H1 (cell line): Measurements from ENCODE around the gene NQO2. TPM values are rescaled to one million over a fixed set of nuclear protein-coding genes. Genes with fewer than 3 reads are reported as not detected.

Experiments
- CTCF ChIA-PET: fragments of 300-600 bp; sonication (Branson Sonifier 250); formaldehyde crosslinking; loops from one replicate; lab custom pipeline; 2021; ENCODE audit not compliant: partially characterized antibody; lab: Charles Lee
- POLR2A ChIA-PET: fragments of 300-600 bp; sonication (Branson Sonifier 250); formaldehyde crosslinking; loops from one replicate; lab custom pipeline; 2021; ENCODE audit warnings: inconsistent platforms; ENCODE audit not compliant: partially characterized antibody; lab: Charles Lee
- DNase-seq, 2 experiments: peaks; one replicate each; pipeline versions ENCODE4 v3.0.0 to v3.0.0-alpha.2; 2010 to 2022; ENCODE audit warnings: low spot score in 2 of 2, low read depth in 1 of 2, mixed read lengths in 1 of 2
- FAIRE-seq: peaks from 2 replicates; lab custom pipeline; 2011; peaks lifted over from hg19 to GRCh38; lab: Jason Lieb, UNC
- H2AFZ ChIP-seq: 2 replicates; pipeline ENCODE4 v1.8.1; 2012; ENCODE audit warnings: low read length, inconsistent platforms
- H2AK5ac ChIP-seq: 2 replicates; pipeline ENCODE4 v1.6.1; 2013; ENCODE audit warnings: low read depth, low read length
- H2BK120ac ChIP-seq: replicated peaks from 2 replicates; pipeline ENCODE3; 2013; ENCODE audit warnings: low read depth, low read length, inconsistent platforms
- H2BK12ac ChIP-seq: 2 replicates; pipeline ENCODE4 v1.6.1; 2013; ENCODE audit warnings: low read depth, low read length
- H2BK15ac ChIP-seq: 2 replicates; pipeline ENCODE4 v1.6.1; 2013; ENCODE audit warnings: low read length
- H2BK20ac ChIP-seq: 2 replicates; pipeline ENCODE4 v1.6.1; 2013; ENCODE audit warnings: low read length
- H2BK5ac ChIP-seq: 2 replicates; pipeline ENCODE4 v1.6.1; 2013; ENCODE audit warnings: low read depth, low read length
- H3K14ac ChIP-seq: 2 replicates; pipeline ENCODE4 v1.6.1; 2013; ENCODE audit warnings: inconsistent platforms; ENCODE audit not compliant: insufficient read length
- H3K18ac ChIP-seq: 2 replicates; pipeline ENCODE4 v1.6.1; 2013; ENCODE audit warnings: low read length; ENCODE audit errors: extremely low read depth
- H3K23ac ChIP-seq: 2 replicates; pipeline ENCODE4 v1.6.1; 2013; ENCODE audit warnings: inconsistent platforms; ENCODE audit not compliant: insufficient read length
- H3K23me2 ChIP-seq: 2 replicates; pipeline ENCODE4 v1.6.1; 2013; ENCODE audit warnings: low read depth, low read length
- H3K27ac ChIP-seq: 2 replicates; pipeline ENCODE4 v1.6.1; 2011; ENCODE audit warnings: low read depth, low read length, inconsistent platforms
- H3K27me3 ChIP-seq, 4 experiments: replicated peaks in 1 of 4; 1 replicate in 1 of 4; 2 replicates in 3 of 4; pipeline versions ENCODE4 v1.6.1 to v1.8.1; 2011 to 2013; ENCODE audit warnings: low read length in 3 of 4, mild to moderate bottlenecking in 3 of 4, inconsistent platforms in 2 of 4, mixed read lengths in 2 of 4, moderate library complexity in 1 of 4; ENCODE audit not compliant: control insufficient read depth in 3 of 4, insufficient read depth in 3 of 4; ENCODE audit errors: extremely low read depth in 1 of 4
- H3K36me3 ChIP-seq, 4 experiments: 2 replicates each; pipeline versions ENCODE4 v1.6.1 to v1.8.1; 2011 to 2013; ENCODE audit warnings: mild to moderate bottlenecking in 4 of 4, low read length in 3 of 4, moderate library complexity in 2 of 4, control low read depth in 1 of 4, inconsistent platforms in 1 of 4; ENCODE audit not compliant: insufficient read depth in 4 of 4, control insufficient read depth in 2 of 4
- H3K4ac ChIP-seq: replicated peaks from 2 replicates; pipeline ENCODE3; 2013; ENCODE audit warnings: low read length, low read depth, mixed read lengths, inconsistent platforms; ENCODE audit not compliant: insufficient read length
- H3K4me1 ChIP-seq, 4 experiments: replicated peaks in 1 of 4; 1 replicate in 1 of 4; 2 replicates in 3 of 4; pipeline versions ENCODE4 v1.6.1 to v1.8.1; 2011 to 2013; ENCODE audit warnings: low read length in 3 of 4, inconsistent platforms in 2 of 4, mixed read lengths in 1 of 4; ENCODE audit not compliant: insufficient read depth in 4 of 4, control insufficient read depth in 3 of 4
- H3K4me2 ChIP-seq, 2 experiments: 2 replicates each; pipeline versions ENCODE4 v1.6.1 to v1.8.1; 2011 to 2013; ENCODE audit warnings: low read depth in 2 of 2, low read length in 2 of 2, control low read depth in 1 of 2, inconsistent platforms in 1 of 2, mild to moderate bottlenecking in 1 of 2; ENCODE audit not compliant: insufficient read depth in 1 of 2
- H3K4me3 ChIP-seq, 4 experiments: fragments of 200-600, 300-600 bp in 1 of 4; sonication (generic), shearing (Covaris generic), sonication (Bioruptor Twin) in 1 of 4; 2 replicates each; pipeline versions ENCODE4 v1.5.1 to v1.8.1; 2011 to 2016; ENCODE audit warnings: low read length in 4 of 4, low read depth in 3 of 4, control low read depth in 2 of 4, inconsistent platforms in 2 of 4, mild to moderate bottlenecking in 2 of 4, mixed read lengths in 1 of 4, moderate library complexity in 1 of 4; ENCODE audit not compliant: insufficient read depth in 2 of 4; ENCODE audit errors: extremely low read depth in 1 of 4
- H3K56ac ChIP-seq: replicated peaks from 2 replicates; pipeline ENCODE3; 2013; ENCODE audit warnings: low read depth, mild to moderate bottlenecking, mixed read lengths, low read length, inconsistent platforms; ENCODE audit not compliant: insufficient read length
- H3K79me1 ChIP-seq: 2 replicates; pipeline ENCODE4 v1.6.1; 2013; ENCODE audit warnings: low read depth, low read length, control low read depth
- H3K79me2 ChIP-seq, 2 experiments: 2 replicates each; pipeline versions ENCODE4 v1.6.1 to v1.8.1; 2012 to 2013; ENCODE audit warnings: low read length in 2 of 2, mild to moderate bottlenecking in 2 of 2, inconsistent platforms in 1 of 2; ENCODE audit not compliant: insufficient read depth in 2 of 2, control insufficient read depth in 1 of 2
- H3K9ac ChIP-seq, 4 experiments: replicated peaks in 1 of 4; 1 replicate in 1 of 4; 2 replicates in 3 of 4; pipeline versions ENCODE4 v1.6.1 to v1.8.1; 2011 to 2013; ENCODE audit warnings: low read depth in 3 of 4, low read length in 3 of 4, control low read depth in 2 of 4, mild to moderate bottlenecking in 2 of 4, moderate library complexity in 2 of 4, inconsistent platforms in 1 of 4; ENCODE audit errors: extremely low read depth in 1 of 4
- H3K9me3 ChIP-seq, 2 experiments: 2 replicates each; pipeline versions ENCODE4 v1.6.1 to v1.8.1; 2012 to 2013; ENCODE audit warnings: mild to moderate bottlenecking in 2 of 2, moderate library complexity in 2 of 2, control low read depth in 1 of 2, inconsistent platforms in 1 of 2, low read depth in 1 of 2, low read length in 1 of 2, mixed read lengths in 1 of 2; ENCODE audit not compliant: insufficient read depth in 2 of 2
- H4K20me1 ChIP-seq, 2 experiments: replicated peaks in 1 of 2; 2 replicates each; pipeline versions ENCODE3 to v1.8.1; 2011 to 2013; ENCODE audit warnings: inconsistent platforms in 2 of 2, low read length in 2 of 2, mild to moderate bottlenecking in 1 of 2; ENCODE audit not compliant: insufficient read depth in 2 of 2, control insufficient read depth in 1 of 2
- H4K5ac ChIP-seq: 2 replicates; pipeline ENCODE4 v1.6.1; 2013; ENCODE audit warnings: low read length, low read depth, mixed read lengths, inconsistent platforms; ENCODE audit not compliant: insufficient read length
- H4K8ac ChIP-seq: 2 replicates; pipeline ENCODE4 v1.8.0; 2013; ENCODE audit warnings: mild to moderate bottlenecking, moderate library complexity, low read length, inconsistent platforms; ENCODE audit not compliant: insufficient read depth; ENCODE audit errors: extremely low read depth
- H4K91ac ChIP-seq: replicated peaks from 2 replicates; pipeline ENCODE3; 2013; ENCODE audit warnings: low read length, mixed read lengths, inconsistent platforms; ENCODE audit not compliant: insufficient read length
- ASH2L ChIP-seq: fragments of 200-600, 300-600 bp; sonication (generic); IDR thresholded peaks from one replicate; pipeline ENCODE4 v1.7.1; 2017; ENCODE audit warnings: low read length
- GTF2F1 ChIP-seq: IDR thresholded peaks from 2 replicates; pipeline ENCODE4 v1.6.1; 2012; ENCODE audit warnings: low read depth, low read length, improper control_type of control experiment, borderline replicate concordance
- KDM1A ChIP-seq: fragments of 200-600, 300-600 bp; sonication (generic); IDR thresholded peaks from 2 replicates; pipeline ENCODE4 v1.7.1; 2016; ENCODE audit warnings: mild to moderate bottlenecking, low read length, borderline replicate concordance
- RFX5 ChIP-seq: IDR thresholded peaks from 2 replicates; pipeline ENCODE4 v1.6.1; 2011; ENCODE audit warnings: low read depth, low read length, improper control_type of control experiment, borderline replicate concordance
- WGBS, 2 experiments: shearing (Covaris generic) in 1 of 2; methylation state at CpG; one replicate each; pipeline versions ENCODE4 v1.1.6 to v1.1.7; 2013 to 2015; ENCODE audit warnings: low lambda C conversion rate in 2 of 2, mixed read lengths in 2 of 2, inconsistent platforms in 1 of 2, low coverage in 1 of 2, missing lambda C conversion rate in 1 of 2; ENCODE audit not compliant: insufficient replicate concordance in 2 of 2, insufficient coverage in 1 of 2, insufficient read length in 1 of 2; ENCODE audit errors: extremely low coverage in 1 of 2, missing lambda C conversion rate in 1 of 2; 5-methylcytosine and 5-hydroxymethylcytosine counted together
- polyA plus RNA-seq, 7 experiments: library from polyadenylated mRNA; depleted of rRNA in 3 of 7; stranded (reverse) in 5 of 7; unstranded in 2 of 7; fragments of >200 nt in 5 of 7; fragments of 200-250 nt in 2 of 7; gene quantifications; 1 replicate in 5 of 7; 2 replicates in 1 of 7; 4 replicates in 1 of 7; pipeline versions ENCODE4 v1.2.1 to v1.2.3, GENCODE V29; 2011 to 2013; ENCODE audit warnings: missing spikeins in 2 of 7, mixed read lengths in 2 of 7
- total RNA-seq: library from RNA; stranded (reverse); fragmentation: NEBNext Ultra II Directional; extraction: Animal tissue kit (Norgen Biotek cat#: 25700); gene quantifications from 2 replicates; pipeline ENCODE4 v1.2.1, GENCODE V29; 2021

NQO2 gene
- total and polyA plus RNA-seq, 2 of the 8 experiments (the other 6 are each of a cell fraction or from before 2014, with no cell fraction given), result 135 to 168 TPM

DNA sequence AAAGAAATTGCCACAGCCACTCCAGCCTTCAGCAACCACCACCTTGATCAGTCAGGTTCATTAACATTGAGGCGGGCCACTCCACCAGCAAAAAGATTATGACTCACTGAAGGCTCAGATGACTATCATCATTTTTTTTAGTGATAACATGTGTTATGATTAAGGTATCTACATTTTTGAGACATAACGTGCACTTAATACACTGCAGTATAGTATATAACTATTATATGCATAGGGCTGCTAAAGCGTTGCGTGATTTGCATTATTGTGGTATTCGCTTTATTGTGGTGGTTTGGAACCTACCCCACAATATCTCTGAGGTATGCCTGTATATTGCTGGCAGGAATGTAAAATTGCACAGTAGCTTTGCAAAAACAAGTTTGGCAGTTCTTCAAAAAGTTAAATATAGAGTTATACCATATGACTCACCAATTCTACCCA is 61.8 kb downstream of the NQO2 start:
- H3K14ac ChIP-seq, result no peak overlapping the region
- ChIA-PET POLR2A (interaction anchor here (1.4 kb wide), 1 partner anchor 71 kb away, joined by 6 read pairs; no protein-coding TSS in a partner anchor), CTCF (interaction anchor here (0.7 to 1.0 kb wide), 2 partner anchors 117 to 323 kb away, joined by 3 read pairs; no protein-coding TSS in a partner anchor)
- H3K4ac ChIP-seq, result no peak overlapping the region
- H3K18ac ChIP-seq, result no peak overlapping the region
- H2BK20ac ChIP-seq, result no peak overlapping the region
- peaks cover 9% of the 10 kb centered on the region; the same call in 1 of the 2 replicates for H3K23me2 ChIP-seq
- peaks cover 0 to 1% of the 10 kb centered on the region in 2 experiments for H4K20me1 ChIP-seq
- H2AK5ac ChIP-seq, result no peak overlapping the region
- DNase-seq, result no peak
- H2BK120ac ChIP-seq, result no peak overlapping the region
- no peaks in the 10 kb centered on the region for H3K79me1 ChIP-seq
- peaks cover 0 to 2% of the 10 kb centered on the region in 2 experiments; a peak in 1 of 4 replicates for H3K79me2 ChIP-seq
- no peak overlapping the region for H2BK12ac ChIP-seq
- H3K56ac ChIP-seq, result no peak overlapping the region
- H3K4me3 ChIP-seq, result no peak overlapping the region
- no peak overlapping the region for H4K8ac ChIP-seq
- WGBS, 2 experiments, result 89% methylated on average over 5 of the region's 5 CpGs; no CpG with 5 or more reads in 1 of the 2 experiments
- H3K9ac ChIP-seq, result no peak overlapping the region
- no peak overlapping the region for H4K5ac ChIP-seq
- no peaks in the 10 kb centered on the region for H3K4me1 ChIP-seq
- H2BK15ac ChIP-seq, result no peak overlapping the region
- no peaks in the 10 kb centered on the region for H3K36me3 ChIP-seq
- H3K9me3 ChIP-seq, result no peaks in the 10 kb centered on the region; a peak in 1 of 4 replicates
- no peak overlapping the region for H3K4me2 ChIP-seq
- H3K27ac ChIP-seq, result no peak overlapping the region
- no peak overlapping the region for H2BK5ac ChIP-seq
- H4K91ac ChIP-seq, result no peak overlapping the region
- no peak overlapping the region for H2AFZ ChIP-seq
- FAIRE-seq, result no peak
- H3K27me3 ChIP-seq, result no peaks in the 10 kb centered on the region
- H3K23ac ChIP-seq, result no peak overlapping the region
- TF ChIP-seq ASH2L (no peak), GTF2F1 (no peak), KDM1A (no peak), RFX5 (no peak)
